PC-9 (cell line): Measurements from ENCODE around the gene DNAH14. TPM values are rescaled to one million over a fixed set of nuclear protein-coding genes. Genes with fewer than 3 reads are reported as not detected.
A peak's percentile ranks its signal among the peaks of the same experiment; 100 is the strongest.

Source experiments
- BruUV-seq: library from RNA; stranded (reverse); fragments of 400-500 nt; replicated peaks from 2 replicates; lab custom pipeline; 2021; lab: Mats Ljungman, UMichigan
- CTCF ChIA-PET: fragments of 300-600 bp; sonication (Branson Sonifier 250); formaldehyde crosslinking; loops from one replicate; lab custom pipeline; 2022; ENCODE audit warnings: antibody characterized with exemption; lab: Charles Lee
- POLR2A ChIA-PET: fragments of 300-600 bp; sonication (Branson Sonifier 250); formaldehyde crosslinking; loops from one replicate; lab custom pipeline; 2022; ENCODE audit warnings: antibody characterized with exemption; ENCODE audit not compliant: unreplicated experiment; lab: Charles Lee
- DNase-seq, 2 experiments: peaks; one replicate each; pipeline versions ENCODE4 v3.0.0 to v3.0.0-alpha.2; 2015 to 2022; ENCODE audit warnings: mixed read lengths in 1 of 2
- H2AFZ ChIP-seq: fragments of 200-600 bp; sonication (generic); 2 replicates; pipeline ENCODE4 v1.8.1; 2017; ENCODE audit warnings: antibody characterized with exemption
- H3F3A ChIP-seq: fragments of 200-600 bp; sonication (generic); 2 replicates; pipeline ENCODE4 v1.8.1; 2017; ENCODE audit warnings: antibody characterized with exemption, mild to moderate bottlenecking, low read depth; ENCODE audit not compliant: insufficient read depth
- H3K27ac ChIP-seq: fragments of 200-600 bp; sonication (generic); 2 replicates; pipeline ENCODE4 v1.6.1; 2016; ENCODE audit warnings: mixed run types
- H3K27me3 ChIP-seq: fragments of 200-600 bp; sonication (generic); 2 replicates; pipeline ENCODE4 v1.6.1; 2016; ENCODE audit warnings: low read depth, mixed run types; ENCODE audit not compliant: insufficient read depth
- H3K36me3 ChIP-seq: fragments of 200-600 bp; sonication (generic); 2 replicates; pipeline ENCODE4 v1.6.1; 2016; ENCODE audit warnings: low read depth, mixed run types
- H3K4me1 ChIP-seq: fragments of 200-600 bp; sonication (generic); replicated peaks from 2 replicates; pipeline ENCODE4 v1.6.1; 2016; ENCODE audit warnings: mixed run types; ENCODE audit not compliant: insufficient read depth
- H3K4me2 ChIP-seq: fragments of 200-600 bp; sonication (generic); 2 replicates; pipeline ENCODE4 v1.6.1; 2017; ENCODE audit warnings: mixed run types
- H3K4me3 ChIP-seq: fragments of 200-600 bp; sonication (generic); 2 replicates; pipeline ENCODE4 v1.6.1; 2016; ENCODE audit warnings: mixed run types
- H3K79me2 ChIP-seq: fragments of 200-600 bp; sonication (generic); 2 replicates; pipeline ENCODE4 v1.6.1; 2017; ENCODE audit warnings: low read depth, mixed run types
- H3K9me2 ChIP-seq: fragments of 200-600 bp; sonication (generic); 2 replicates; pipeline ENCODE4 v1.8.1; 2017; ENCODE audit warnings: mild to moderate bottlenecking; ENCODE audit not compliant: insufficient read depth
- H3K9me3 ChIP-seq: fragments of 200-600 bp; sonication (generic); 2 replicates; pipeline ENCODE4 v1.8.1; 2016; ENCODE audit warnings: low read depth; ENCODE audit not compliant: insufficient read depth
- H4K20me1 ChIP-seq: fragments of 200-600 bp; sonication (generic); 2 replicates; pipeline ENCODE4 v1.8.1; 2017; ENCODE audit not compliant: insufficient read depth
- EZH2 ChIP-seq: fragments of 200-600 bp; sonication (generic); IDR thresholded peaks from 2 replicates; pipeline ENCODE4 v1.8.0; 2017; ENCODE audit warnings: antibody characterized with exemption, low read depth
- intact Hi-C: fragments of 100-400 bp; cut with micrococcal nuclease; formaldehyde crosslinking; loops from one replicate; pipeline ENCODE4 v1.10.0; 2022; ENCODE audit not compliant: unreplicated experiment
- total RNA-seq: library from RNA; stranded (reverse); gene quantifications from 2 replicates; pipeline ENCODE4 v1.2.3, GENCODE V29; 2021
- TF ChIP-seq, protein P1 (sequence below): fragments of 200-600 bp; sonication (generic); conservative IDR thresholded peaks from 2 replicates; pipeline ENCODE4 v1.6.1; 2017; ENCODE audit warnings: mixed run types, antibody characterized with exemption, mild to moderate bottlenecking, moderate library complexity

Gene DNAH14
- total RNA-seq, 1 experiment from 2014 or later = 48.8 TPM

- Histone ChIP-seq H4K20me1 (no peaks in the 10 kb centered on the region), H2AFZ (no peak overlapping the region), H3K27ac (no peak overlapping the region), H3K4me2 (no peak overlapping the region), H3K9me3 (no peaks in the 10 kb centered on the region), H3K4me3 (no peak overlapping the region), H3K36me3 (no peaks in the 10 kb centered on the region), H3K4me1 (peaks cover 13% of the 10 kb centered on the region), H3F3A (no peaks in the 10 kb centered on the region), H3K79me2 (no peaks in the 10 kb centered on the region), H3K27me3 (no peaks in the 10 kb centered on the region), H3K9me2 (no peaks in the 10 kb centered on the region)
- BruUV-seq = no TSS peak
- ChIA-PET CTCF (interaction anchor here (0.5 to 1.6 kb wide), 2 partner anchors 142 to 156 kb away, joined by 3 read pairs; no protein-coding TSS in a partner anchor), POLR2A (no interaction called here)
- DNase-seq = peak; percentile 20 to 51
- intact Hi-C loops = loop anchor here (10.0 kb wide), 1 partner anchor 656 kb away; no protein-coding TSS in a partner anchor
- TF ChIP-seq, protein P1, sequence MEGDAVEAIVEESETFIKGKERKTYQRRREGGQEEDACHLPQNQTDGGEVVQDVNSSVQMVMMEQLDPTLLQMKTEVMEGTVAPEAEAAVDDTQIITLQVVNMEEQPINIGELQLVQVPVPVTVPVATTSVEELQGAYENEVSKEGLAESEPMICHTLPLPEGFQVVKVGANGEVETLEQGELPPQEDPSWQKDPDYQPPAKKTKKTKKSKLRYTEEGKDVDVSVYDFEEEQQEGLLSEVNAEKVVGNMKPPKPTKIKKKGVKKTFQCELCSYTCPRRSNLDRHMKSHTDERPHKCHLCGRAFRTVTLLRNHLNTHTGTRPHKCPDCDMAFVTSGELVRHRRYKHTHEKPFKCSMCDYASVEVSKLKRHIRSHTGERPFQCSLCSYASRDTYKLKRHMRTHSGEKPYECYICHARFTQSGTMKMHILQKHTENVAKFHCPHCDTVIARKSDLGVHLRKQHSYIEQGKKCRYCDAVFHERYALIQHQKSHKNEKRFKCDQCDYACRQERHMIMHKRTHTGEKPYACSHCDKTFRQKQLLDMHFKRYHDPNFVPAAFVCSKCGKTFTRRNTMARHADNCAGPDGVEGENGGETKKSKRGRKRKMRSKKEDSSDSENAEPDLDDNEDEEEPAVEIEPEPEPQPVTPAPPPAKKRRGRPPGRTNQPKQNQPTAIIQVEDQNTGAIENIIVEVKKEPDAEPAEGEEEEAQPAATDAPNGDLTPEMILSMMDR = peak; percentile 80
- no peak for TF ChIP-seq EZH2
Observed at GRCh38 chr1:225318706-225319575, 389.5 kb downstream of the DNAH14 start.

DNA sequence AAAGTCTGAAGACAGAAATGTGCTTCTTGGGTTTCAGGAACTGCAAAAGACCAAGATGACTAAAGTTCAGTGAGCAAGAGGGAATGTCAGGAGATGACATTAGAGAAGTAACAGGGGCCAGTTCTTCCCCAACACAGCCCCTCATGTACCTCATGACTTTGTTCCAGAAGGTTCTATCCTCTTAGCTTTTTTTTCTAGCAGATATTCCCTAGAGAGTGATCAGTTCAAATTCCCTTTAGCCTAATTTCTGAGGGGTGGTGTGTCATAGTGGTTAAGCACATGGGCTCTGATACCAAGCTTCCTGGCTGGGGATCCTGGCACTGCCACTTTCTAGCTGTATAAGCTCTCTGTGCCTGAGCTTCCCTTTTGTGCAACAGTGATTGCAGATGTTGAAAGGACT, 390.4 kb downstream of the DNAH14 start:
- ChIA-PET POLR2A (no interaction called here), CTCF (interaction anchor here (0.6 kb wide), 1 partner anchor 9 kb away, joined by 3 read pairs; no protein-coding TSS in a partner anchor)
- no peaks in the 10 kb centered on the region for H3K36me3 ChIP-seq
- peaks cover 13% of the 10 kb centered on the region for H3K4me1 ChIP-seq
- H3K9me3 ChIP-seq = no peaks in the 10 kb centered on the region
- intact Hi-C loops = loop anchor here (10.0 kb wide), 1 partner anchor 655 kb away; no protein-coding TSS in a partner anchor
- H2AFZ ChIP-seq = no peak overlapping the region
- no peaks in the 10 kb centered on the region for H3K79me2 ChIP-seq
- H3K9me2 ChIP-seq = no peaks in the 10 kb centered on the region
- no peaks in the 10 kb centered on the region for H3F3A ChIP-seq
- H3K27me3 ChIP-seq = no peaks in the 10 kb centered on the region
- DNase-seq = no peak
- no TSS peak for BruUV-seq
- H3K4me3 ChIP-seq = no peak overlapping the region
- no peaks in the 10 kb centered on the region for H4K20me1 ChIP-seq
- TF ChIP-seq EZH2 = no peak
- TF ChIP-seq, protein P1 = no peak
- H3K27ac ChIP-seq = no peak overlapping the region
- peak overlapping the region; percentile 18; the same call in 1 of the 2 replicates for H3K4me2 ChIP-seq

DNA sequence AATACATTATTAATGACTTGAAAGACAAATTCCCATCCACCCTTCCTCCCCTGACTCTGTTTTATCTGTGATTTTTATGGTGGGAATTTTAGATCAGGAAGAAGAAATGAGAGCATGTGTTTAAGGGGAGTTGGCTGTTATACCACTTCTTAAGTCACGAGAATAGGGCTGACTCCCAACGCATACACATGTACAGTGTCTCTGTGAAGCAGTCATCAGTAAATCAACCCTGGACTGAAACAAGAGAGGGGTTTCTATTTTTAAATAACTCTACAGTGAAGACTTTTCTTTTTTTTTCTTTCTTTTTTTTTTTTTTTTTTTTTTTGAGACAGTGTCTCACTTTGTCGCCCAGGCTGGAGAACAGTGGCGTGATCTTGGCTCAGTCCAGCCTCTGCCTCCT, 392.3 kb downstream of the DNAH14 start:
- H3K9me2 ChIP-seq = no peaks in the 10 kb centered on the region
- no TSS peak for BruUV-seq
- H3K4me1 ChIP-seq = peaks cover 13% of the 10 kb centered on the region
- H3F3A ChIP-seq = no peaks in the 10 kb centered on the region
- POLR2A ChIA-PET = no interaction called here
- H3K36me3 ChIP-seq = no peaks in the 10 kb centered on the region
- no peak overlapping the region for H2AFZ ChIP-seq
- H3K9me3 ChIP-seq = no peaks in the 10 kb centered on the region
- H3K27me3 ChIP-seq = no peaks in the 10 kb centered on the region
- H3K4me3 ChIP-seq = no peak overlapping the region
- CTCF ChIA-PET = no interaction called here
- intact Hi-C loops = no loop called here
- H3K79me2 ChIP-seq = no peaks in the 10 kb centered on the region
- TF ChIP-seq, protein P1 = no peak
- TF ChIP-seq EZH2 = no peak
- H3K27ac ChIP-seq = no peak overlapping the region
- no peaks in the 10 kb centered on the region for H4K20me1 ChIP-seq
- DNase-seq = no peak
- H3K4me2 ChIP-seq = no peak overlapping the region
